H9 (cell line): Measurements from ENCODE around the gene SNX7. TPM values are rescaled to one million over a fixed set of nuclear protein-coding genes. Genes with fewer than 3 reads are reported as not detected.

Experiments
- DNase-seq: peaks from one replicate; pipeline ENCODE4 v3.0.0-alpha.2; 2017
- H2AFZ ChIP-seq: one replicate; pipeline ENCODE4 v1.6.1; 2013; ENCODE audit warnings: mild to moderate bottlenecking, low read length, control low read depth, moderate library complexity
- H2AK5ac ChIP-seq: 2 replicates; pipeline ENCODE4 v1.6.1; 2013; ENCODE audit warnings: low read length, control low read depth, mixed read lengths; ENCODE audit not compliant: insufficient read length
- H2BK120ac ChIP-seq: one replicate; pipeline ENCODE4 v1.6.1; 2013; ENCODE audit warnings: low read depth, mild to moderate bottlenecking, low read length, control low read depth, inconsistent platforms; ENCODE audit not compliant: poor library complexity, severe bottlenecking
- H2BK12ac ChIP-seq: 2 replicates; pipeline ENCODE4 v1.6.1; 2013; ENCODE audit warnings: low read length, control low read depth, mixed read lengths, low read depth; ENCODE audit not compliant: insufficient read length
- H2BK15ac ChIP-seq: 2 replicates; pipeline ENCODE4 v1.6.1; 2013; ENCODE audit warnings: low read depth, low read length, control low read depth
- H2BK20ac ChIP-seq: one replicate; pipeline ENCODE4 v1.6.1; 2013; ENCODE audit warnings: low read depth, mild to moderate bottlenecking, low read length, control low read depth, inconsistent platforms; ENCODE audit not compliant: poor library complexity, severe bottlenecking
- H2BK5ac ChIP-seq: 2 replicates; pipeline ENCODE4 v1.6.1; 2013; ENCODE audit warnings: low read length, control low read depth, mixed read lengths; ENCODE audit not compliant: insufficient read length
- H3K14ac ChIP-seq: 2 replicates; pipeline ENCODE4 v1.6.1; 2013; ENCODE audit warnings: low read length, control low read depth; ENCODE audit not compliant: insufficient read depth
- H3K18ac ChIP-seq: 2 replicates; pipeline ENCODE4 v1.6.1; 2013; ENCODE audit warnings: low read depth, mild to moderate bottlenecking, mixed read lengths, low read length, control low read depth; ENCODE audit not compliant: insufficient read length
- H3K23ac ChIP-seq: 2 replicates; pipeline ENCODE4 v1.6.1; 2013; ENCODE audit warnings: low read length, control low read depth, mixed read lengths, low read depth; ENCODE audit not compliant: insufficient read length
- H3K23me2 ChIP-seq: 2 replicates; pipeline ENCODE4 v1.6.1; 2013; ENCODE audit warnings: low read depth, mild to moderate bottlenecking, mixed read lengths, low read length, control low read depth; ENCODE audit not compliant: insufficient read length, poor library complexity, severe bottlenecking
- H3K27ac ChIP-seq: 2 replicates; pipeline ENCODE4 v1.5.1; 2013; ENCODE audit warnings: low read length, control low read depth, mixed read lengths, low read depth; ENCODE audit not compliant: insufficient read length
- H3K27me3 ChIP-seq: 2 replicates; pipeline ENCODE4 v1.6.1; 2013; ENCODE audit warnings: low read length, control low read depth, inconsistent platforms; ENCODE audit not compliant: insufficient read depth
- H3K4ac ChIP-seq: 2 replicates; pipeline ENCODE4 v1.6.1; 2013; ENCODE audit warnings: low read depth, mild to moderate bottlenecking, control low read depth, inconsistent platforms, low read length, moderate library complexity
- H3K4me1 ChIP-seq: 2 replicates; pipeline ENCODE4 v1.6.1; 2013; ENCODE audit warnings: low read length, control low read depth, inconsistent platforms; ENCODE audit not compliant: insufficient read depth
- H3K4me2 ChIP-seq: 2 replicates; pipeline ENCODE4 v1.6.1; 2013; ENCODE audit warnings: low read length, control low read depth, mixed read lengths; ENCODE audit not compliant: insufficient read length, insufficient read depth
- H3K56ac ChIP-seq: 2 replicates; pipeline ENCODE4 v1.6.1; 2013; ENCODE audit warnings: low read depth, mild to moderate bottlenecking, mixed read lengths, low read length, control low read depth; ENCODE audit not compliant: insufficient read length
- H3K79me1 ChIP-seq: 2 replicates; pipeline ENCODE4 v1.6.1; 2013; ENCODE audit warnings: low read depth, mild to moderate bottlenecking, moderate library complexity, low read length, control low read depth, inconsistent platforms; ENCODE audit not compliant: insufficient read depth, poor library complexity, severe bottlenecking
- H3K79me2 ChIP-seq: 2 replicates; pipeline ENCODE4 v1.6.1; 2013; ENCODE audit warnings: low read length, control low read depth, inconsistent platforms; ENCODE audit not compliant: insufficient read depth
- H3K9ac ChIP-seq: 2 replicates; pipeline ENCODE4 v1.6.1; 2013; ENCODE audit warnings: low read length, control low read depth, mixed read lengths; ENCODE audit not compliant: insufficient read length; ENCODE audit errors: extremely low read depth
- H3K9me3 ChIP-seq: one replicate; pipeline ENCODE4 v1.6.1; 2013; ENCODE audit warnings: low read depth, low read length, inconsistent platforms; ENCODE audit not compliant: control insufficient read depth
- H3T11ph ChIP-seq: one replicate; pipeline ENCODE4 v1.6.1; 2013; ENCODE audit warnings: mild to moderate bottlenecking, low read length, control low read depth, inconsistent platforms
- H4K20me1 ChIP-seq: one replicate; pipeline ENCODE4 v1.6.1; 2013; ENCODE audit not compliant: control insufficient read depth, insufficient read length, insufficient read depth
- H4K5ac ChIP-seq: 2 replicates; pipeline ENCODE4 v1.6.1; 2013; ENCODE audit warnings: low read depth, mild to moderate bottlenecking, mixed read lengths, low read length, control low read depth; ENCODE audit not compliant: insufficient read length
- H4K8ac ChIP-seq: replicated peaks from 2 replicates; pipeline ENCODE4 v1.6.1; 2013; ENCODE audit warnings: low read length, control low read depth, mixed read lengths, low read depth; ENCODE audit not compliant: insufficient read length
- H4K91ac ChIP-seq: 2 replicates; pipeline ENCODE4 v1.6.1; 2013; ENCODE audit warnings: low read depth, mild to moderate bottlenecking, moderate library complexity, mixed read lengths, low read length, control low read depth; ENCODE audit not compliant: insufficient read length
- H3K27ac Mint-ChIP-seq, 3 experiments: 2 replicates in 2 of 3; 3 replicates in 1 of 3; pipeline ENCODE4 v1.8.0; 2020 to 2021; ENCODE audit warnings: mixed read lengths in 3 of 3, mild to moderate bottlenecking in 1 of 3, moderate library complexity in 1 of 3
- H3K27me3 Mint-ChIP-seq: 2 replicates; pipeline ENCODE4 v1.8.0; 2021; ENCODE audit warnings: low read depth, mild to moderate bottlenecking, moderate library complexity, mixed read lengths
- H3K36me3 Mint-ChIP-seq, 3 experiments: 2 replicates in 2 of 3; 3 replicates in 1 of 3; pipeline ENCODE4 v1.8.0; 2020 to 2021; ENCODE audit warnings: low read depth in 3 of 3, mixed read lengths in 3 of 3; ENCODE audit not compliant: insufficient read depth in 1 of 3
- H3K4me1 Mint-ChIP-seq, 2 experiments: 2 replicates each; pipeline ENCODE4 v1.8.0; 2020; ENCODE audit warnings: mixed read lengths in 2 of 2
- H3K4me3 Mint-ChIP-seq, 2 experiments: 2 replicates in 1 of 2; 3 replicates in 1 of 2; pipeline ENCODE4 v1.8.0; 2020 to 2021; ENCODE audit warnings: mild to moderate bottlenecking in 2 of 2, mixed read lengths in 2 of 2, moderate library complexity in 1 of 2
- H3K9me3 Mint-ChIP-seq, 2 experiments: 2 replicates in 1 of 2; 3 replicates in 1 of 2; pipeline ENCODE4 v1.8.0; 2020; ENCODE audit warnings: mild to moderate bottlenecking in 2 of 2, mixed read lengths in 2 of 2, moderate library complexity in 1 of 2
- CTCF ChIP-seq: fragments of 200-600 bp; sonication (generic); conservative IDR thresholded peaks from 3 replicates; pipeline ENCODE4 v1.8.0; 2021; ENCODE audit warnings: antibody characterized with exemption, mild to moderate bottlenecking
- WGBS: extraction: QIAGEN DNeasy Blood & Tissue Kit; methylation state at CpG from one replicate; pipeline ENCODE4 v1.1.7; 2013; ENCODE audit warnings: missing lambda C conversion rate, low lambda C conversion rate, mixed read lengths; ENCODE audit not compliant: insufficient read length; ENCODE audit errors: extremely low coverage; 5-methylcytosine and 5-hydroxymethylcytosine counted together
- total RNA-seq: library from RNA; stranded (reverse); gene quantifications from 2 replicates; pipeline ENCODE4 v1.2.1, GENCODE V29; 2021

The SNX7 gene
- total RNA-seq, 1 experiment from 2014 or later, result 24.7 TPM

GRCh38 chr1:98781906-98782305 lies 120.4 kb downstream of the SNX7 start:
- Histone ChIP-seq H3K56ac (no peak overlapping the region), H3T11ph (no peak overlapping the region), H4K20me1 (no peaks in the 10 kb centered on the region), H3K79me2 (no peaks in the 10 kb centered on the region), H2BK12ac (no peak overlapping the region), H2BK5ac (no peak overlapping the region), H3K4ac (no peak overlapping the region), H2AFZ (no peak overlapping the region), H2BK15ac (no peak overlapping the region), H2BK120ac (no peak overlapping the region), H2AK5ac (no peak overlapping the region), H3K9me3 (no peaks in the 10 kb centered on the region), H3K9ac (no peak overlapping the region), H3K23ac (no peak overlapping the region), H3K4me1 (no peaks in the 10 kb centered on the region), H3K4me2 (no peak overlapping the region), H3K79me1 (no peaks in the 10 kb centered on the region), H4K8ac (no peak overlapping the region), H3K27me3 (no peaks in the 10 kb centered on the region), H4K5ac (no peak overlapping the region), H4K91ac (no peak overlapping the region), H3K23me2 (no peaks in the 10 kb centered on the region), H2BK20ac (no peak overlapping the region), H3K14ac (no peak overlapping the region), H3K18ac (no peak overlapping the region), H3K27ac (no peak overlapping the region)
- H3K9me3 Mint-ChIP-seq, result peaks cover 19 to 21% of the 10 kb centered on the region in 2 experiments
- DNase-seq, result no peak
- peaks cover 0 to 4% of the 10 kb centered on the region in 2 experiments; a peak in 2 of 4 replicates for H3K4me1 Mint-ChIP-seq
- H3K4me3 Mint-ChIP-seq, result no peak overlapping the region
- no peaks in the 10 kb centered on the region for H3K27me3 Mint-ChIP-seq
- no peak overlapping the region; a peak in 1 of 7 replicates for H3K27ac Mint-ChIP-seq
- TF ChIP-seq CTCF, result no peak
- WGBS, result no CpG with 5 or more reads among the region's 2 CpGs
- H3K36me3 Mint-ChIP-seq, result peaks cover 9 to 19% (median 13%) of the 10 kb centered on the region in 3 experiments
